Fibroblast of pulmonary artery (primary cell): Measurements from ENCODE around the gene RS1.
A peak's percentile ranks its signal among the peaks of the same experiment; 100 is the strongest.

Experiments used
- DNase-seq: peaks from one replicate; pipeline ENCODE4 v3.0.0-alpha.2; 2010; ENCODE audit warnings: low read depth
- H3K4me3 ChIP-seq: replicated peaks from 2 replicates; pipeline ENCODE4 v1.5.1; 2011; ENCODE audit warnings: low read depth, mild to moderate bottlenecking, control low read depth, low read length, moderate library complexity
- TF ChIP-seq, protein P1 (sequence below): IDR thresholded peaks from 2 replicates; pipeline ENCODE4 v1.5.1; 2011; ENCODE audit warnings: mild to moderate bottlenecking, control low read depth, low read length, inconsistent platforms; ENCODE audit errors: missing control alignments

The RS1 gene

GRCh38 chrX:18613930-18614639 is 57.8 kb downstream of the RS1 start:
- TF ChIP-seq, protein P1, sequence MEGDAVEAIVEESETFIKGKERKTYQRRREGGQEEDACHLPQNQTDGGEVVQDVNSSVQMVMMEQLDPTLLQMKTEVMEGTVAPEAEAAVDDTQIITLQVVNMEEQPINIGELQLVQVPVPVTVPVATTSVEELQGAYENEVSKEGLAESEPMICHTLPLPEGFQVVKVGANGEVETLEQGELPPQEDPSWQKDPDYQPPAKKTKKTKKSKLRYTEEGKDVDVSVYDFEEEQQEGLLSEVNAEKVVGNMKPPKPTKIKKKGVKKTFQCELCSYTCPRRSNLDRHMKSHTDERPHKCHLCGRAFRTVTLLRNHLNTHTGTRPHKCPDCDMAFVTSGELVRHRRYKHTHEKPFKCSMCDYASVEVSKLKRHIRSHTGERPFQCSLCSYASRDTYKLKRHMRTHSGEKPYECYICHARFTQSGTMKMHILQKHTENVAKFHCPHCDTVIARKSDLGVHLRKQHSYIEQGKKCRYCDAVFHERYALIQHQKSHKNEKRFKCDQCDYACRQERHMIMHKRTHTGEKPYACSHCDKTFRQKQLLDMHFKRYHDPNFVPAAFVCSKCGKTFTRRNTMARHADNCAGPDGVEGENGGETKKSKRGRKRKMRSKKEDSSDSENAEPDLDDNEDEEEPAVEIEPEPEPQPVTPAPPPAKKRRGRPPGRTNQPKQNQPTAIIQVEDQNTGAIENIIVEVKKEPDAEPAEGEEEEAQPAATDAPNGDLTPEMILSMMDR: no peak
- no peak overlapping the region for H3K4me3 ChIP-seq
- DNase-seq: no peak

DNA sequence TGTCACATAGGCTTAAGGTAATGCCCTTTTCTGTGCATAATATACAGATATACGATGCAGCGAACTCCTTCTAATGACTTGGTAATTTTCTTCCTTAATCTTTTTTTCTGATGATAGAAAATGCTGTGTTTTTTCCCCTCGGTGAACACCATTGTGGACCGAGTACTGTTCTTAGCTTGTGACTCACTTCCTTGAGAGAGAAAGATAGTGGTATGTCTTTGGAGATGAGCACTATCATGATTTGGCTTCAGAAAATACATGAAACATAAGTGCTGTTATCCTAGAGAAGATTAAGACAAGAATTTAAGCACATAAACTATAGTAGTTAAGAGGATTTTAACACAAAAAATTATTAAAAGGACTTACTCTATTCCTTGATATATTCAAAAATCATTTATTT is 63.9 kb downstream of the RS1 start:
- no peak overlapping the region for H3K4me3 ChIP-seq
- TF ChIP-seq, protein P1: no peak
- DNase-seq: peak; percentile 3

DNA sequence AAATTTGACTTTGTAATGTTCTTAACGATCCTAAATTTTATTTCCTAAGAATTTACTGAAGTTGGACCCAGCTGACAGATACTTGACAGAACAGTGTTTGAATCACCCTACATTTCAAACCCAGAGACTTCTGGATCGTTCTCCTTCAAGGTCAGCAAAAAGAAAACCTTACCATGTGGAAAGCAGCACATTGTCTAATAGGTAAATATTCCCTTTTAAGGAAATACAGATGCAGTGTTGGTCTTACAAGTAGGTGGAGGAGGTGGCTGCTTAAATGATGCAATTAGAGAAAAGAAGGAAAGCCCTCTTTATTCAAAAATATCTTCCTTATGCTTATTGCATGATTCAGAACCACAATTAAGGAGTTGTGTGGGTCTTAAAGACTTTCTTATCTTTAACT is 73.5 kb downstream of the RS1 start:
- TF ChIP-seq, protein P1: no peak
- no peak overlapping the region for H3K4me3 ChIP-seq
- DNase-seq: no peak

DNA sequence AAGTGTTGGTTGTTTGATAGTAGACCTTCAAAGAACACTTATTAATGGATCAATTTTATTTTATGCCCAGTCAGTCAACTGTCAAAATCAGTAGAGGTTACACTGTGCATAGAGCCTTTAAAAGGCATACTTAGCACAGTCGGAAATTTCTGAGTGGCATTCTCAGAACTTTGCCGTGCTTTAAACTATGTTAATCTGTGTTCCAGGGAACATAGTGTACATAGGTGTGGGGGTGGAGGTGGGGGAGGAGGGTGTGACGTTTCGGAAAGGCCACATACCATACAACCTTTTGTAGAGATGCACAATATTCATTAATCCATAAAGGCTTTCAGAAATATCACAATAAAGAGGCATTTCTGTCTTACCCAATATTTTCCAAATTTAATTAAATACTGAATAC is 75.8 kb downstream of the RS1 start:
- TF ChIP-seq, protein P1: no peak
- no peak for DNase-seq
- no peak overlapping the region for H3K4me3 ChIP-seq

- H3K4me3 ChIP-seq: no peak overlapping the region
- no peak for DNase-seq
- TF ChIP-seq, protein P1: no peak
These were observed 77.8 kb downstream of the RS1 start for GRCh38 chrX:18594079-18594478.

DNA sequence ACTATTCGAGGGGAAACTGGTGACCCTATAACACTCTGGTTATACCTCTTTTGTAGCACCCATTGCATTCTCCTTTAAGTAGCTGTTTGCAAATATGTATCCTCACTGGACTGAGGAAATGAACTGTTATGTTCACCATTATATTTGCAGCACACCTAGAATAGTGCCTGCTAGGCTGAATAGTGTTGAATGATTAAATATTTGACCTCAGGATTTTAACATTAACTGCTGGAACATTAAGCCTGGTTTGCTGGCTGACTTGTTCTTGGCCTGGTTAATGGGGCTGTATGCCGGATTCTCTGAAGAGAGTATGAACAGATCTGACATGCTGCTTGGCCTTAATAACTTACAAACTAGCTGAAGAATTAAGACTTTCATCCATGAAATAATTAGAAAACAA is 80.1 kb downstream of the RS1 start:
- DNase-seq: no peak
- TF ChIP-seq, protein P1: no peak

More for the DNA sequence above, 80.1 kb downstream of the RS1 start:
- no peak overlapping the region for H3K4me3 ChIP-seq
